Right atrium auricular region (tissue), 2 donors: Measurements from ENCODE around the gene DGKG. TPM values are rescaled to one million over a fixed set of nuclear protein-coding genes. Genes with fewer than 3 reads are reported as not detected.
A peak's percentile ranks its signal among the peaks of the same experiment; 100 is the strongest.

Experiments
- DNase-seq: peaks from one replicate; pipeline ENCODE4 v3.0.0-alpha.2; 2019; ENCODE audit warnings: low spot score
- H3K27ac ChIP-seq, 2 donors: fragments of 200-600 bp; sonication (generic); 1 replicate in 1 of 2; 2 replicates in 1 of 2; pipeline ENCODE4 v1.5.1; 2016 to 2019
- H3K27me3 ChIP-seq, 2 donors: fragments of 200-600 bp; sonication (generic); one replicate each; pipeline versions ENCODE4 v1.5.1 to v1.6.0; 2017 to 2019
- H3K36me3 ChIP-seq: fragments of 200-600 bp; sonication (generic); one replicate; pipeline ENCODE4 v1.5.1; 2016
- H3K4me1 ChIP-seq, 2 donors: fragments of 200-600 bp; sonication (generic); one replicate each; pipeline versions ENCODE4 v1.5.1 to v1.6.0; 2017 to 2019
- H3K4me3 ChIP-seq, 2 donors: fragments of 200-600 bp; sonication (generic); 1 replicate in 1 of 2; 2 replicates in 1 of 2; pipeline ENCODE4 v1.5.1; 2017 to 2019; ENCODE audit warnings: mild to moderate bottlenecking in 1 of 2, moderate library complexity in 1 of 2
- H3K9me3 ChIP-seq, 2 donors: fragments of 200-600 bp; sonication (generic); one replicate each; pipeline ENCODE4 v1.5.1; 2019
- total RNA-seq, 2 donors: library from RNA; depleted of rRNA; stranded (reverse); fragments of >200 nt; gene quantifications; one replicate each; pipeline ENCODE4 v1.1.0, GENCODE V29; 2016
- TF ChIP-seq, protein P1 (sequence below), 2 donors: fragments of 200-600 bp; sonication (generic); IDR thresholded peaks; one replicate each; pipeline ENCODE4 v1.5.1; 2019; ENCODE audit warnings: antibody characterized with exemption in 2 of 2

The DGKG gene
- total RNA-seq, 2 donors from 2014 or later, result 25.1 to 27.4 TPM

DNA sequence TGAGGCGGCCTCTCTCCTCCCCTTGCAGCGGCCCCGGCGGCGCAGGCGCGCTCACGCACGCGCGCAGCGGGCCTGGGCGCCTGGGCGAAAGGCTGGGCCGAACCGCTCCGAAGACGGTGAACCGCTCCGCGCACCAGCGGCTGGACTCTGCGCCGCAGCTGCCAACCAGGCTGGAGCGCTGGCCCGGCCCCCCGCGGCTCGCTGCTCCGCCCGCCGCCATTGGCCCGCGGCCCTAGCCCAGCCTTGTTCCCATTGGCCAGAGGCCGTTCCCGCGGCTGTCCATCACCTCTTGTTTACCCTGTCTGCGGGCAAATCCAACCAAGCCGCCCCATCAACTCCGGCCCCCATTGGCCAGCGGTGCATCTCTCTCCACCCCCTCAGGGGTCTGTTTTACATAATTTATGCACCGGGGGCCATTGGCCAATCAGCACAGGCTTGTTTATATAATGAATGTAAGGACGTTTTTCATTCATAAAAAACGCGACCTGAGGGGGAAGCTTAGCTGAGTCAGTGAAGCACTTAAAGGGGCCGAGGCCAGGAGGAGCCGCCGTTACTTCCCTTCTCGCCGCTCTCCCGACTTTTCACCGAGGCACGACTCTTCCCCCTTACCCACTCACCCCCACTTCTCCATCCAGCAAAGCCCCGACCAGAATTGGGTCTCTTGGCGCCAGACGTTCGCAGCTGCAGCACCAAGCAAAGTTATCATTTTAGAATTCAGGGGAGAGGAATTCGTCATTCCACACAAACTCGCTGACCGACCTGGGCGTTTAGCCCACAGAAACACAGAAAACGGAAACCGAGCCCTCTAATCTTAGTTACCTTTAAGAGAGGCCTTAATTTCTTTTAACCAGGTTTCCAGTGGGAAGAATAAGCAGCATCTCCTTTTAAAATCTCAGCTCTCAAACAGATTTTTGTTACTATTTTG, 252.8 kb downstream of the DGKG start, which contains the start of gene ETV5:
Gene ETV5 (minus strand): TSS at position 149 of the 925 bp plus-strand sequence. CDS start 3,221 bp downstream, outside the sequence.
- Histone ChIP-seq H3K27ac (peak within 1 kb of the TSS; percentile 90 to 94), H3K36me3 (no peaks in the 10 kb centered on the region), H3K9me3 (no peaks in the 10 kb centered on the region), H3K4me1 (peaks cover 0 to 23% of the 10 kb centered on the region in 2 donors), H3K4me3 (peak within 1 kb of the TSS; percentile 82 to 83), H3K27me3 (no peaks in the 10 kb centered on the region)
- TF ChIP-seq, protein P1, sequence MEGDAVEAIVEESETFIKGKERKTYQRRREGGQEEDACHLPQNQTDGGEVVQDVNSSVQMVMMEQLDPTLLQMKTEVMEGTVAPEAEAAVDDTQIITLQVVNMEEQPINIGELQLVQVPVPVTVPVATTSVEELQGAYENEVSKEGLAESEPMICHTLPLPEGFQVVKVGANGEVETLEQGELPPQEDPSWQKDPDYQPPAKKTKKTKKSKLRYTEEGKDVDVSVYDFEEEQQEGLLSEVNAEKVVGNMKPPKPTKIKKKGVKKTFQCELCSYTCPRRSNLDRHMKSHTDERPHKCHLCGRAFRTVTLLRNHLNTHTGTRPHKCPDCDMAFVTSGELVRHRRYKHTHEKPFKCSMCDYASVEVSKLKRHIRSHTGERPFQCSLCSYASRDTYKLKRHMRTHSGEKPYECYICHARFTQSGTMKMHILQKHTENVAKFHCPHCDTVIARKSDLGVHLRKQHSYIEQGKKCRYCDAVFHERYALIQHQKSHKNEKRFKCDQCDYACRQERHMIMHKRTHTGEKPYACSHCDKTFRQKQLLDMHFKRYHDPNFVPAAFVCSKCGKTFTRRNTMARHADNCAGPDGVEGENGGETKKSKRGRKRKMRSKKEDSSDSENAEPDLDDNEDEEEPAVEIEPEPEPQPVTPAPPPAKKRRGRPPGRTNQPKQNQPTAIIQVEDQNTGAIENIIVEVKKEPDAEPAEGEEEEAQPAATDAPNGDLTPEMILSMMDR (IDR thresholded peaks at IDR 0.05), result no peak
- peak; percentile 100 for DNase-seq

DNA sequence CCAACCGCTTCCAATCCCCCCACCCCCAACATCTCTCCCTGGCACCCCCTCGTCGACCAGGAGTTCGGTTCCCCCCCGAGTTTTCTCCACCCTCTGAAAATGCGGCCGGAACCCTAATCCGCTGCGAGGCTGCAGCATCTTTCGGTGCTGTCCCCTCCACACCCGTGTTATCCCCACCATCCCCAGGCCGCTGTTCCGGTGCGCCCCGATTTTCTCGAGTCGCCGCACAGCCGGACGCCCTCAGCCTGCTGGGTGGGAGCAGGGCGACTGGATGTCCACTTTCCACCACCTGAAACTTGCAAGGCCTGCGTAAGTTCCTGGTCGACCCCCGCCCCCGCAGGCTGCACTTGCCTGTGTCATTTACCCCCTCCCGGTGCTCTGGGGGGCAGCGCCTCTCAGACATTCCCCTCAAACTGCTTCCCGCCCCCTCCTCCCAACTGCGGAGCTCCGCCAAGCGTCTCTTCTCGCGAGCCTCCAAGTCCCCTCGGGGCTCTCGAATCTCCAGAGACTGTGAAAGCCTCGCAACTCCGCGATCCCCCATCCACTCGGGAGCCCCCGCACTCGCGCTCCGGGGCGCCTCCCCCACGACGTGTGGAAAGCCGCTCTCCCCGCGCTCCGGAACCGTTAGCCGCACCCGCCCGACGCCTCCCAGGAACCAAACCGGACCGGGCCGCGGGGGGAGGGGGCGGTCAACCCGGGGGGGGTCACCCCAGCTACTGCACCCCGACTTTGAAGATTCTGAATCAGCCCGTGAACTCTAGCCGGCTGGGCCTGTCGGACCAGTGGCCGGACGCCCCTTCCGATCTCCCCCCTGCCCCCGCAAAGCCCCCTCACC, 253.7 kb downstream of the DGKG start:
- Histone ChIP-seq H3K4me3 (peak overlapping the region; percentile 82 to 83), H3K4me1 (peaks cover 0 to 23% of the 10 kb centered on the region in 2 donors), H3K9me3 (no peaks in the 10 kb centered on the region), H3K27ac (peak overlapping the region; percentile 90 to 94), H3K27me3 (no peaks in the 10 kb centered on the region), H3K36me3 (no peaks in the 10 kb centered on the region)
- TF ChIP-seq, protein P1 (IDR thresholded peaks at IDR 0.05), result no peak
- DNase-seq, result peak; percentile 60

DNA sequence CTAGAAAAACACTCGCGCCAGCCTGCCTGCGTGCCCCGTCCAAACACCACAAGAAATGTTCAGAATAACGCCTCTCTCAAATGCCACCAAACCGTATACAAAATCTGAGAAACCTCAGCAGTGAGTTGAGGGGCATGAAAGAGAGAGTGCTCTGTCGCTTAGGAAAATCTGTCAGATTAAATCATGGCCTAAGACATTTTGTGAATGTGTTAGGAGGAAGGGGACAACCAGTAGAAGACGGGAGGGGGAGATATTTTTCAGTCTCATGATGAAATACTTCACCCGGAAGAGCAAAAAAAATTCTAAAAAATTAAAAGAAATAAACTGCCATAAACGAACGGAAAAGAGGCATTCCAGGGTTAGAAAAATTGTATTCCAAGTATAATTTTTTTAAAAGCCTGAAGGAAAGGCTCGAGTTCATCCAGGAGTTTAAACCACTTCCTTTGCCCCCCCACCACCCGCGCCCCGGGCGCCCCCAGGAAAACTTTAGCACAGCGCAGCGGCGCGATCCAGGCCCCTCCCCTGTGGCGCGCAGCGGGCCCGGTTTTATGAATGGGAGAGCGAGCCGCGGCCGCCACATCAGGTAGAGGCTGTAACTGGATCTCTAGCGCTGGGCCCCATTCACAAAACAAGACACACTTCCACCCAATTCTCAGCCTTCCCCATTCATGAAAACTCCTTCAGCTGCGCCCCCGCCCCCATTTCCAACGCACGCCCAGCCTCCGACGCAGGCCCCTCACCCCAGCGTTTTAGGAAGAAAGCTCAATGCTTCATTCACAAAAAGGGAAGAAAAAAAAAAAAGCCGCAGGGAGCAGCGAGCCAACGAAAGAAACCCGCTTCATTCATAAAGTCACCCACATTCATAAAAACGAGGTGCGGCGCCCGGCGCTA, 254.6 kb downstream of the DGKG start:
- H3K4me3 ChIP-seq, result peak overlapping the region; percentile 82 to 83
- peak; percentile 71 for DNase-seq
- H3K36me3 ChIP-seq, result no peaks in the 10 kb centered on the region
- H3K9me3 ChIP-seq, result no peaks in the 10 kb centered on the region
- peak overlapping the region; percentile 90 to 94 for H3K27ac ChIP-seq
- H3K27me3 ChIP-seq, result no peaks in the 10 kb centered on the region
- peaks cover 0 to 23% of the 10 kb centered on the region in 2 donors for H3K4me1 ChIP-seq
- TF ChIP-seq, protein P1 (IDR thresholded peaks at IDR 0.05), result no peak

DNA sequence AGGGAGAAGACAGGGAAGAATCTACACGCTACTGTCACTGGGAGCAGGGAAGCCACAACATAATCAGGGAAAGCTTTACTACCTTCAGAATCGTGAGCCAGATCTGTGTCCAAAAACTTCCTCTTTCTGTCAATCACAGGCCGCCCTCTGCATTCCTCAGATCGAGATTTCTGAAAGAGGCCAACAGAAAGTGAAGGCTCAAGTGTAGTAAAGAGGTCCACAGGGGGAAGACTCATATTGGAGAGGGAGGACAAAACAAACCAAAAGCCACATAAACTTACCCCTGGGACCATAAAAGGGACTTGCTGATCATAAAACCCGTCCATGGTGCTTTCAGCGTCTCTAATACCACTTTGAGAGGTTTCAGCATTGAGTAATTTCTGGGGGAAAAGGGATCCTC, 256.5 kb downstream of the DGKG start:
- no peaks in the 10 kb centered on the region for H3K27me3 ChIP-seq
- H3K4me1 ChIP-seq, result peaks cover 0 to 21% of the 10 kb centered on the region in 2 donors
- TF ChIP-seq, protein P1 (IDR thresholded peaks at IDR 0.05), result no peak
- no peaks in the 10 kb centered on the region for H3K9me3 ChIP-seq
- no peak overlapping the region for H3K27ac ChIP-seq
- H3K4me3 ChIP-seq, result no peak overlapping the region
- no peak for DNase-seq
- H3K36me3 ChIP-seq, result no peaks in the 10 kb centered on the region

- no peak overlapping the region for H3K4me3 ChIP-seq
- no peaks in the 10 kb centered on the region for H3K9me3 ChIP-seq
- DNase-seq, result no peak
- H3K27ac ChIP-seq, result no peak overlapping the region
- no peaks in the 10 kb centered on the region for H3K27me3 ChIP-seq
- no peaks in the 10 kb centered on the region for H3K36me3 ChIP-seq
- TF ChIP-seq, protein P1 (IDR thresholded peaks at IDR 0.05), result no peak
- H3K4me1 ChIP-seq, result peaks cover 0 to 31% of the 10 kb centered on the region in 2 donors
Observed at GRCh38 chr3:186102687-186103086, 259.3 kb downstream of the DGKG start.
